HG03135 (cell line): ENCODE results near the gene TTC28.
"Not testable (repeated sequence)": the region's sequence is repeated elsewhere in the genome, so short reads cannot be mapped to it uniquely, and the experiment has no call there.

ENCODE experiments used
- ATAC-seq: cut with Tn5 transposase; IDR thresholded peaks from one replicate; pipeline ENCODE4 v1.9.1; 2021; ENCODE audit warnings: mild to moderate bottlenecking, moderate library complexity; ENCODE audit not compliant: unreplicated experiment

TTC28 gene

GRCh38 chr22:28241656-28242290, 437.9 kb downstream of the TTC28 start:
- ATAC-seq: no peak

- ATAC-seq: no peak
These were observed 439.7 kb downstream of the TTC28 start for GRCh38 chr22:28239941-28240340.

GRCh38 chr22:28237783-28238182, 441.9 kb downstream of the TTC28 start:
- no peak for ATAC-seq

- no peak for ATAC-seq
These were observed 442.5 kb downstream of the TTC28 start for GRCh38 chr22:28237112-28237511.

- no peak for ATAC-seq
These were observed 447.4 kb downstream of the TTC28 start for GRCh38 chr22:28232204-28232603.

- no peak for ATAC-seq
These were observed 448.2 kb downstream of the TTC28 start for GRCh38 chr22:28231441-28231840.

- no peak for ATAC-seq
These were observed 449.0 kb downstream of the TTC28 start for GRCh38 chr22:28230671-28231070.

- no peak for ATAC-seq
These were observed 449.8 kb downstream of the TTC28 start for GRCh38 chr22:28229566-28230485.

- ATAC-seq: no peak
These were observed 455.8 kb downstream of the TTC28 start for GRCh38 chr22:28223826-28224225.

- no peak for ATAC-seq
These were observed 456.5 kb downstream of the TTC28 start for GRCh38 chr22:28222976-28223745.

- ATAC-seq: no peak
These were observed 457.1 kb downstream of the TTC28 start for GRCh38 chr22:28222571-28222970.

GRCh38 chr22:28222052-28222451, 457.6 kb downstream of the TTC28 start:
- ATAC-seq: no peak

GRCh38 chr22:28220626-28221363, 458.8 kb downstream of the TTC28 start:
- no peak for ATAC-seq

GRCh38 chr22:28217277-28217676, 462.4 kb downstream of the TTC28 start:
- ATAC-seq: no peak

GRCh38 chr22:28214750-28215149, 464.9 kb downstream of the TTC28 start:
- not testable (repeated sequence) for ATAC-seq

GRCh38 chr22:28209457-28209856, 470.2 kb downstream of the TTC28 start:
- not testable (repeated sequence) for ATAC-seq

- no peak for ATAC-seq
These were observed 470.9 kb downstream of the TTC28 start for GRCh38 chr22:28208787-28209186.

GRCh38 chr22:28208036-28208435, 471.6 kb downstream of the TTC28 start:
- no peak for ATAC-seq

GRCh38 chr22:28207281-28208030, 472.2 kb downstream of the TTC28 start:
- ATAC-seq: no peak

GRCh38 chr22:28205926-28206325, 473.7 kb downstream of the TTC28 start:
- no peak for ATAC-seq
